Central memory CD4-positive, alpha-beta T cell (primary cell): ENCODE results near the gene SCLY.
"Not testable (repeated sequence)": the region's sequence is repeated elsewhere in the genome, so short reads cannot be mapped to it uniquely, and the experiment has no call there.

Experiments
- DNase-seq: peaks from one replicate; pipeline ENCODE4 v3.0.0; 2022

The SCLY gene

GRCh38 chr2:238114851-238115660 lies 54.3 kb downstream of the SCLY start:
- DNase-seq: no peak

GRCh38 chr2:238115709-238116108 lies 54.9 kb downstream of the SCLY start:
- DNase-seq: not testable (repeated sequence)

GRCh38 chr2:238116298-238117198 lies 55.7 kb downstream of the SCLY start:
- DNase-seq: no peak

DNA sequence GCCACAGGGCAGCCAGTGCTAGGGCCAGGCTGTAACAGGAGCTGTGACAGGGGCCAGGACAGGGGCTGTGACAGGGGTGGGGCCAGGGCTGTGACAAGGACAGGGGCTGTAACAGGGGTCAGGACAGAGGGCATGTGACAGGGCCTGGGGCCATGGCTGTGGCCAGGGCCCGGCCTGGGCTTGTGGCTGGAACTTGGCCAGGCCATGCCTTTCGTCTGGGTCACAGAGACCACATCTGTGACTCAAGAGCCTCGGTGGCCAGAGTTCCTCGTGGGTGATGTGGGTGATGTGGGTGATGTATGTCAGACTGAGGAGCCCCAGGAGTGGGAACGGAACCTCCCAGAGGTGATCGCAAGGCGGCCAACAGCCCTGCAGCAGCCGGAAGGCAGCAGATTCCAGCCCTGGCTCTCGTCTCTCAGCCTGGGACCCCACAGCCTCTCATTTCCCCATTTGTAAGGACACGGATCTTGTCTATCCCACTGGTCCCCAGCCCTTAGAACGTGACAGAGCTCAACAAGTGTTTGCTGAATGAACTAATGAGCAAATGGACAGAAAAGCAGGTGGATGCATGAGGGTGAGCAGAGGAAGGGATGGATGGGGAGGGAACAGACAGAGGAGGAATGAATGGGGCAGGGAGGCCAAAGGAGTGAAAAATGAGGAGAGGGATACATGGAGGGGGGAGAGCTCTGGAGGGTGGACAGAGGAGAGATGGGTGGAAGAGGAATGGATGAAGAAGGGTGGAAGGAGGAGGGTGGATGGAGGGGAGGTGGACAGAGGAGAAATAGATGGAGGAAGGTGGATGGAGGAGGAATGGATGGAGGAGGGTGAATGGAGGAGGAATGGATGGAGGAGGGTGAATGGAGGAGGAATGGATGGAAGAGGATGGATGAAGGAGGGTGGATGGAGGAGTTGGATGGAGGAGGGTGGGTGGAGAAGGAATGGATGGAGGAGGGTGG lies 56.7 kb downstream of the SCLY start:
- DNase-seq: no peak

GRCh38 chr2:238119756-238120462 lies 59.1 kb downstream of the SCLY start:
- DNase-seq: no peak

- DNase-seq: no peak
These were observed 59.9 kb downstream of the SCLY start for GRCh38 chr2:238120463-238121298.

- DNase-seq: no peak
These were observed 60.9 kb downstream of the SCLY start for GRCh38 chr2:238121511-238122286.

GRCh38 chr2:238122287-238123217 lies 61.8 kb downstream of the SCLY start:
- DNase-seq: no peak

DNA sequence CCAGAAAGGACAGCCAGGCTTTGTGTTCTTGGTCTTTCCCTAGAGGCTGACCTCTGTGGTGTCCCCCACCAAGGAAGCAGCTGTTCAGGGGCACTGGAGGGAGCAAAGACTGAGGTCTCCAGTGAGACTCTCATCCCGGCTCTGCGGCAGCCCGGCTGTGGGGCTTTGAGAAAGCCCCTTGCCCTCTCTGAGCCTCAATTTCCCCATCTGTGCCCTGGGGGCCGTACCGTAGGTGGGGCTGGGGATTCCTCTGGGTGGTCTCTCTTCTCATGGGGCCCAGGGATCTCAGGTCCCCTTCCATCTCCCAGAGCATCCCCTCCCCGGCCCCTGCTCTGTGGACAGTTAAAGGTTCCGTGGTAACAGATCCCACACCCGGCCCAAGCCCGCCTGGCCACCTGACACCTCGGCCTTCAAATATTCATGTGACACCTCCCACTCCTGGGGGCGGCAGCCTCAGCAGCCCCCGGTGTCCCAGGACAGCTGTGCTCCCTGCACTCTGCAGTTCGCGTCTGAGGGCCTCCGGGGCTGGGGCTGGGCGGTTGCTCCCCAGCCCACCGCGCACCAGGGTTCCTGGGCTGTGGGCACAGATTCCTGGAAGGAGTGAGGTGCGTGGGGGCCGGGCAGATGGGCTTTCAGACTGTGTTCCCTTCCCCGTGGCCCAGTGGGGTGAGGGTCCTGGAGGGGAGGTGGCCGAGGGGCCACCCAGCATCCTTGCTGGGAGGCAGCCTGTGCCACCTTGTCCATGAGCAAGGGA lies 62.6 kb downstream of the SCLY start:
- DNase-seq: no peak

DNA sequence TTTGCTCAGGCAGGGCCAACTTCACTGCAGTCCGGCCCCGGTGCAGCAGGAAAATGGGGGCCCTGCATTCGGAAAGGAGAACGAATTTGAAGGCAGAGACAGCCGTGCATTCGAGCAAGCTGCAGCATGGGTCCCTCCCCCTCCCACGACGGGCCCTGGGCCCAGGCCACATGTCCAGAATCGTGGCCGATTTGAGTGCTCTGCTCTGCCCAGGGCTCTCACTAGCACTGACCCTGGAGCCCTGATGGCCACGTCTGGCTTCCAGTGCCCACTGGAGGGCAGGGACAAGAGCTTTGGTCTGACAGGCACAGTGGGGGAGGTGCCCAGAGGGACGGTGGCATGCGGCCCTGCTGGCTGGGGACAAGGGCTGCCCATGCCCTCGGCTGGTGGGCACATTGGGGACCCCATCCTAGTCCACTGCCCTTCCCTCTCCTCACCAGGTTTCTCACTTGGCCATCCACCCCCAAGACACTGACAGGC lies 63.2 kb downstream of the SCLY start:
- no peak for DNase-seq

- DNase-seq: no peak
These were observed 63.8 kb downstream of the SCLY start for GRCh38 chr2:238124488-238125126.

- no peak for DNase-seq
These were observed 64.5 kb downstream of the SCLY start for GRCh38 chr2:238125127-238125885.

DNA sequence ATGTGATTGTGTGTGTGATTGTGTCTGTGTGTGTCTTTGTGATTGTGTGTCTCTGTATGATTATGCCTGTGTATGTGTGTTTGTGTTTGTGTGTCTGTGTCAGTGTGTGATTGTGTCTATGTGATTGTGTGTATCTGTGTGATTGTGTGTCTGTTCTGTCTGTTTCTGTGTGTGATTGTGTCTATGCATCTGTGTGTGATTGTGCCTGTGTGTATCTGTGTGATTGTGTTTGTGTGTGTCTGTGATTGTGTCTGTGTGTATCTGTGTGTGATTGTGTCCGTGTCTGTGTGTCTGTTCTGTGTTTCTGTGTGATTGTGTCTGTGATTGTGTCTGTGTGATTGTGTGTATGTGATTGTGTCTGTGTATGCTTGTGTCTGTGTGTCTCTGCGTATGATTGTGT lies 65.5 kb downstream of the SCLY start:
- no peak for DNase-seq

DNA sequence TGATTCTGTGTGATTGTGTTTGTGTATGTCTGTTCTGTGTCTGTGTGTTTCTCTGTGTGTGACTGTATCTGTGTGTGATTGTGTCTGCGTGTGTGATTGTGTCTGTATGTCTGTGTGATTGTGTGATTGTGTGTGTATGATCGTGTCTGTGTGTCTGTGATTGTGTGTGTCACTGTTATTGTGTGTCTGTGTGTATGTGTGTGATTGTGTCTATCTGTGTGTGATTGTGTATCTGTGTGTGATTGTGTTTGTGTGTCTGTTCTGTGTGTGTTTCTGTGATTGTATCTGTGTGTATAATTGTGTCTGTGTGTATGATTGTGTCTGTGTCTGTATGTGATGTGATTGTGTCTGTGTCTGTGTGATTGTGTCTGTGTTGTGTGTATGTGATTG lies 66.0 kb downstream of the SCLY start:
- no peak for DNase-seq

- DNase-seq: no peak
These were observed 66.6 kb downstream of the SCLY start for GRCh38 chr2:238127165-238128060.

- no peak for DNase-seq
These were observed 67.2 kb downstream of the SCLY start for GRCh38 chr2:238128061-238128440.
